Mucosa of rectum (tissue), 2 donors: Measurements from ENCODE around the gene FLCN.
"Not testable (repeated sequence)": the region's sequence is repeated elsewhere in the genome, so short reads cannot be mapped to it uniquely, and the experiment has no call there.

Experiments used
- H3K27ac ChIP-seq, 2 donors: one replicate each; pipeline ENCODE4 v1.7.0; 2013; ENCODE audit warnings: inconsistent platforms in 2 of 2, low read depth in 2 of 2, low read length in 2 of 2
- H3K27me3 ChIP-seq, 2 donors: one replicate each; pipeline ENCODE4 v1.7.0; 2013; ENCODE audit warnings: low read length in 2 of 2; ENCODE audit not compliant: control insufficient read depth in 2 of 2, insufficient read depth in 2 of 2
- H3K36me3 ChIP-seq, 2 donors: one replicate each; pipeline ENCODE4 v1.7.0; 2013; ENCODE audit warnings: low read length in 2 of 2; ENCODE audit not compliant: control insufficient read depth in 2 of 2, insufficient read depth in 2 of 2
- H3K4me1 ChIP-seq, 2 donors: one replicate each; pipeline ENCODE4 v1.7.0; 2013; ENCODE audit warnings: low read length in 2 of 2, mild to moderate bottlenecking in 1 of 2; ENCODE audit not compliant: control insufficient read depth in 2 of 2, insufficient read depth in 2 of 2
- H3K4me3 ChIP-seq, 2 donors: one replicate each; pipeline ENCODE4 v1.7.0; 2013; ENCODE audit warnings: low read length in 2 of 2
- H3K9ac ChIP-seq, 2 donors: one replicate each; pipeline ENCODE4 v1.7.0; 2013; ENCODE audit warnings: low read length in 2 of 2, low read depth in 1 of 2, mild to moderate bottlenecking in 1 of 2
- H3K9me3 ChIP-seq, 2 donors: one replicate each; pipeline ENCODE4 v1.7.0; 2013; ENCODE audit warnings: low read length in 2 of 2; ENCODE audit not compliant: control insufficient read depth in 2 of 2
- donor health status: healthy.
- donor health status: Normal muscosa, but diverticular disease.

FLCN gene

GRCh38 chr17:17258011-17258410, 21.0 kb upstream of the FLCN start:
- H3K4me3 ChIP-seq = no peak overlapping the region
- no peak overlapping the region for H3K27ac ChIP-seq
- H3K27me3 ChIP-seq = no peaks in the 10 kb centered on the region
- no peak overlapping the region for H3K9ac ChIP-seq
- no peaks in the 10 kb centered on the region for H3K9me3 ChIP-seq
- H3K36me3 ChIP-seq = peaks cover 34 to 56% of the 10 kb centered on the region in 2 donors
- no peaks in the 10 kb centered on the region for H3K4me1 ChIP-seq

DNA sequence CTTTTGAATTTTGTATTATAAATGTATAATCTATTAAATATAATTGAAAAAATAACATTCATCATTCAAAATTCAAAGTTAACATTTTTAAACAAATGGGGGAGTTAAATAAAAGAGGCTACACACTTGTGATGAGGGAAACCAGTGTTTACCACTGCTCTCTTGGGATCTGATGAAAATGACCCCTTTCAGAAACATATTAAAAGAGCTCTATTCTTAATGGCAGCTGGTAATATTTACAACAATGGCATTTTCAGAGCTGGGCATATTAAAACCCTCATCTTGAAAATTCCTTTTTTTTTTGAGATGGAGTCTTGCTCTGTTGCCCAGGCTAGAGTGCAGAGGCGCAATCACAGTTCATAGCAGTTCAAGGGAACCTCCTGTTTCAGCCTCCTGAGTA, 19.3 kb upstream of the FLCN start:
- H3K27ac ChIP-seq = no peak overlapping the region
- no peaks in the 10 kb centered on the region for H3K9me3 ChIP-seq
- no peak overlapping the region for H3K9ac ChIP-seq
- no peaks in the 10 kb centered on the region for H3K27me3 ChIP-seq
- peaks cover 38 to 57% of the 10 kb centered on the region in 2 donors for H3K36me3 ChIP-seq
- no peak overlapping the region for H3K4me3 ChIP-seq
- H3K4me1 ChIP-seq = no peaks in the 10 kb centered on the region

GRCh38 chr17:17255689-17256088, 18.7 kb upstream of the FLCN start:
- peaks cover 35 to 55% of the 10 kb centered on the region in 2 donors for H3K36me3 ChIP-seq
- H3K4me3 ChIP-seq, H3K9me3 ChIP-seq, H3K27ac ChIP-seq, H3K9ac ChIP-seq, H3K4me1 ChIP-seq, H3K27me3 ChIP-seq: not testable (repeated sequence)

- no peak overlapping the region for H3K9ac ChIP-seq
- no peak overlapping the region for H3K27ac ChIP-seq
- H3K36me3 ChIP-seq = peaks cover 22 to 46% of the 10 kb centered on the region in 2 donors
- H3K4me3 ChIP-seq = no peak overlapping the region
- H3K9me3 ChIP-seq = no peaks in the 10 kb centered on the region
- no peaks in the 10 kb centered on the region for H3K4me1 ChIP-seq
- H3K27me3 ChIP-seq = no peaks in the 10 kb centered on the region
Measured at GRCh38 chr17:17254036-17254435, 17.1 kb upstream of the FLCN start.

DNA sequence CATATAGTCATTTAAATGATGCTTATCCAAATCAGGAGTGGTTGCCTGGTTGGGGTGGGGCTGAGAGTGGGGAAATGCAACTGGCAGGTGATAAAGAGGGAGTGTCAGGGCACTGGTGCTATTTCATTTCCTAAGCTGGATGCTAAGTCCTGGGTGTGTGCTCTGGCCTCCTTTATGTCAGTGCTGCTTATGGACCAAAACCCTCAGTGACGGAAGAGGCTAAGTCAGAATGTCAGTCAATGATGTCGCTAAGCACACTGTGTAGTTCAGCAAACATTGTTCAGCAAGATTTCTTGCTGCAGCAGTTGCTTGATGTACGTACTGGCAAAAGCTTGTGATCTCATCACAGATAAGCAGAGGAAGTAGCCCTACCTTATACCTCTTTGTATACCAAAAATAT, 16.4 kb upstream of the FLCN start:
- Histone ChIP-seq H3K36me3 (peaks cover 19 to 45% of the 10 kb centered on the region in 2 donors), H3K27me3 (no peaks in the 10 kb centered on the region), H3K27ac (no peak overlapping the region), H3K9ac (no peak overlapping the region), H3K9me3 (no peaks in the 10 kb centered on the region), H3K4me1 (no peaks in the 10 kb centered on the region), H3K4me3 (no peak overlapping the region)

DNA sequence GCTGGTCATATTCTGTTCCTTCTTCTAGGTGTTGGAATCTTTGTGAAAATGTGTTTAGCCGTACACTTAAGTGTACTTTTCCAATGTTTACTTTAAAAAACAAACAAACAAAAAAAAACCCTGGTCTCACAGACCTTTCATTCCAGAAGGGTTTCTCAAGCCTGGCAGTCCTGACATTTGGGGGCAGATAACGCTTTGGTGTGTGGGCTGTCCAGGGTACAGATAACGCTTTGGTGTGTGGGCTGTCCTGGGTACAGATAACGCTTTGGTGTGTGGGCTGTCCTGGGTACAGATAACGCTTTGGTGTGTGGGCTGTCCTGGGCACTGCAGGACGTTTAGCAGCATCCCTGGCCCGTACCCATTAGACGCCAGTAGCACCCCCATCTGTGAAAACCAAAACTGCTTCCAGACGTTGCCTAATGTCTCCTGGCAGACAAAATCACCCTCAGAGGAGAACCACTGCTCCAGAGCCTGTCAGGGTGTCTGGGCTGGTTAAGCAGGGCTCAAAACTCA, 15.2 kb upstream of the FLCN start:
- Histone ChIP-seq H3K4me1 (no peaks in the 10 kb centered on the region), H3K27me3 (no peaks in the 10 kb centered on the region), H3K27ac (no peak overlapping the region), H3K9ac (no peak overlapping the region), H3K36me3 (peaks cover 19 to 48% of the 10 kb centered on the region in 2 donors), H3K9me3 (no peaks in the 10 kb centered on the region), H3K4me3 (no peak overlapping the region)

DNA sequence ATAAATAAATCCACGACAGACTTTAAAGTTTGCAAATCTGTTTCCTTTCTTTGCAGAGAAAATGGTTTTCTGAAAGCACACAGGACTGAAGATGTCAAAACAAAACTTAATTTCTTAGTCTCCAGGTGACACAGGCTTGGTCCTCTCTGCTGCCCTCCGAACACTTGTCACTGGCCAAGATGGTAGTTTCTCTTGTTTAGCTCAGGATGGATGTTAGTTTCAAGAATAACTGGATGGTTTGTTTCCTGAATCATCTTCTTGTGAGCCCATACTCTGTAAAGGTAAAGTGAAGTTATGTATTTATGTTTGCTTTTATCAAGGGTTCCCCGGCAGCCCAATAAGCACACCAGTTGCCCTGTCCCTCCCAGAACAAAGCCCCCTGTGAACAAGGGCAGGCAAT, 9.9 kb upstream of the FLCN start:
- H3K4me3 ChIP-seq = no peak overlapping the region
- H3K27ac ChIP-seq = no peak overlapping the region
- H3K4me1 ChIP-seq = no peaks in the 10 kb centered on the region
- peaks cover 16 to 37% of the 10 kb centered on the region in 2 donors for H3K36me3 ChIP-seq
- no peak overlapping the region for H3K9ac ChIP-seq
- H3K27me3 ChIP-seq = no peaks in the 10 kb centered on the region
- no peaks in the 10 kb centered on the region for H3K9me3 ChIP-seq

- H3K4me3 ChIP-seq = no peak overlapping the region
Measured at GRCh38 chr17:17243163-17243562, 6.2 kb upstream of the FLCN start.

DNA sequence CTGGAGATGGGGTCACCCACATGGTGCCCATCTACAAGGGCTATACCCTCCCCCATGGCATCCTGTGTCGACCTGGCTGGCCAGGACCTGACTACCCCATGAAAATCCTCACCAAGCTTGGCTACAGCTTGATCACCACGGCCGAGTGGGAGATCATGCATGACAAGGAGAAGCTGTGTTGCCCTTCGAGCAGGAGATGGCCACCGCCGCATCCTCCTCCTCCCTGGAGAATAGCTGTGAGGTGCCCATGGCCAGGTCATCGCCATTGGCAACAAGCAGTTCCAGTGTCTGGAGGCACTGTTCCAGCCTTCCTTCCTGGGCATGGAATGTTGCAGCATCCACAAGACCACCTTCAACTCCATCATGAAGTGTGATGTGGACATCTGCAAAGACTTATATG, 5.3 kb upstream of the FLCN start:
- Histone ChIP-seq H3K27me3 (no peaks in the 10 kb centered on the region), H3K4me3 (no peak overlapping the region), H3K4me1 (peaks cover 0 to 3% of the 10 kb centered on the region in 2 donors)

More at GRCh38 chr17:17243163-17243562, 6.2 kb upstream of the FLCN start:
- Histone ChIP-seq H3K9me3 (no peaks in the 10 kb centered on the region), H3K36me3 (peaks cover 12 to 25% of the 10 kb centered on the region in 2 donors), H3K9ac (no peak overlapping the region), H3K4me1 (peaks cover 0 to 1% of the 10 kb centered on the region in 2 donors), H3K27me3 (no peaks in the 10 kb centered on the region), H3K27ac (no peak overlapping the region)

GRCh38 chr17:17241656-17242055, 4.7 kb upstream of the FLCN start:
- no peak overlapping the region for H3K4me3 ChIP-seq
- no peaks in the 10 kb centered on the region for H3K9me3 ChIP-seq
- H3K27ac ChIP-seq = no peak overlapping the region
- no peaks in the 10 kb centered on the region for H3K27me3 ChIP-seq
- H3K4me1 ChIP-seq = peaks cover 0 to 3% of the 10 kb centered on the region in 2 donors
- peaks cover 2 to 11% of the 10 kb centered on the region in 2 donors for H3K36me3 ChIP-seq
- no peak overlapping the region for H3K9ac ChIP-seq

More for the DNA sequence above, 5.3 kb upstream of the FLCN start:
- Histone ChIP-seq H3K36me3 (peaks cover 8 to 17% of the 10 kb centered on the region in 2 donors), H3K9ac (no peak overlapping the region), H3K9me3 (no peaks in the 10 kb centered on the region), H3K27ac (no peak overlapping the region)

- Histone ChIP-seq H3K27me3 (no peaks in the 10 kb centered on the region), H3K9ac (no peak overlapping the region), H3K27ac (no peak overlapping the region), H3K36me3 (no peaks in the 10 kb centered on the region), H3K9me3 (no peaks in the 10 kb centered on the region), H3K4me1 (peaks cover 6 to 14% of the 10 kb centered on the region in 2 donors), H3K4me3 (no peak overlapping the region)
Measured at GRCh38 chr17:17239832-17240231, 2.9 kb upstream of the FLCN start.
